Heart left ventricle (tissue), 16 donors: ENCODE data around the gene HMG20A. TPM values are rescaled to one million over a fixed set of nuclear protein-coding genes. Genes with fewer than 3 reads are reported as not detected.
A peak's percentile ranks its signal among the peaks of the same experiment; 100 is the strongest.

Experiments used
- ATAC-seq, 4 donors: fragments of 200-7000 bp; cut with Tn5 transposase; one replicate each; pipeline ENCODE4 v1.9.1; 2020 to 2022; ENCODE audit warnings: moderate library complexity in 4 of 4, mild to moderate bottlenecking in 3 of 4, moderate number of reproducible peaks in 1 of 4
- DNase-seq, 5 donors: peaks; one replicate each; pipeline ENCODE4 v3.0.0-alpha.2; 2020
- H3K27ac ChIP-seq, 12 donors: fragments of 200-600 bp; sonication (generic) in 4 of 12; one replicate each; pipeline versions ENCODE4 v1.5.0 to v1.8.0; 2016 to 2022; ENCODE audit warnings: mild to moderate bottlenecking in 2 of 12
- H3K27me3 ChIP-seq, 9 donors: fragments of 200-600 bp; sonication (generic) in 2 of 9; one replicate each; pipeline versions ENCODE4 v1.5.1 to v1.8.0; 2016 to 2022; ENCODE audit warnings: mild to moderate bottlenecking in 3 of 9
- H3K36me3 ChIP-seq, 9 donors: fragments of 200-600 bp; sonication (generic) in 2 of 9; one replicate each; pipeline versions ENCODE4 v1.5.0 to v1.8.0; 2018 to 2022; ENCODE audit warnings: mild to moderate bottlenecking in 2 of 9
- H3K4me1 ChIP-seq, 12 donors: fragments of 200-600 bp; sonication (generic) in 4 of 12; one replicate each; pipeline versions ENCODE4 v1.5.0 to v1.8.0; 2016 to 2022; ENCODE audit warnings: mild to moderate bottlenecking in 3 of 12
- H3K4me3 ChIP-seq, 12 donors: fragments of 200-600 bp; sonication (generic) in 4 of 12; one replicate each; pipeline versions ENCODE4 v1.5.0 to v1.8.0; 2017 to 2022; ENCODE audit warnings: mild to moderate bottlenecking in 9 of 12, moderate library complexity in 4 of 12
- H3K9me3 ChIP-seq, 12 donors: fragments of 200-600 bp; sonication (generic) in 4 of 12; one replicate each; pipeline versions ENCODE4 v1.5.0 to v1.8.0; 2016 to 2022; ENCODE audit warnings: mild to moderate bottlenecking in 1 of 12
- CTCF ChIP-seq, 12 donors: fragments of 200-600 bp; sonication (generic) in 4 of 12; IDR thresholded peaks; one replicate each; pipeline versions ENCODE4 v1.5.0 to v1.8.0; 2018 to 2022; ENCODE audit warnings: antibody characterized with exemption in 12 of 12, mild to moderate bottlenecking in 5 of 12
- POLR2A ChIP-seq, 2 donors: fragments of 450-650 bp; IDR thresholded peaks; one replicate each; pipeline ENCODE4 v1.6.1; 2017; ENCODE audit warnings: antibody characterized with exemption in 2 of 2, mild to moderate bottlenecking in 2 of 2, moderate library complexity in 2 of 2
- WGBS, 4 donors: extraction: QIAGEN DNeasy Blood & Tissue Kit in 2 of 4; methylation state at CpG; one replicate each; pipeline versions ENCODE4 v1.1.5 to v1.1.7; 2013 to 2018; 5-methylcytosine and 5-hydroxymethylcytosine counted together
- intact Hi-C, 10 donors: fragments of 100-400 bp; cut with DNase I; formaldehyde crosslinking; loops; one replicate each; pipeline versions ENCODE4 v1.11.1 to v1.14.2; 2022
- polyA plus RNA-seq, 2 donors: library from polyadenylated mRNA; stranded (reverse); fragments of 200-250 nt; gene quantifications; one replicate each; pipeline ENCODE4 v1.2.3, GENCODE V29; 2013
- total RNA-seq, 9 donors: library from RNA; depleted of rRNA in 2 of 9; stranded (reverse); fragments of >200 nt in 2 of 9; fragmentation: NEBNext Ultra II Directional in 3 of 9; extraction: Animal tissue kit (Norgen Biotek cat#: 25700) in 3 of 9; gene quantifications; one replicate each; pipeline versions ENCODE4 v1.1.0 to v1.2.4, GENCODE V29; 2016 to 2023
- donor health status: ischemic (EF 13 %, LVEDD 7.1; RV severe dilation, severe dysfunction).
- donor health status: healthy with polysubstance abuse.
- donor health status: DM: no; HTN: yes; CAD: no.
- donor health status: DM: no; HTN: no; CAD: no.
- donor health status: ischemic (EF 25% LVEDD 6.9; RV normal size, moderate dysfunction).
- donor health status: ischemic (EF 25% LVEDD 5.7; RV mildly dilated, moderate dysfunction).
- donor health status: healthy.
- donor health status: DM: yes; HTN: yes; CAD: no.
- donor health status: ischemic (EF 35%, LVEDD 5.7; RV mildly dilated, moderate dysfunction).
- donor health status: nonischemic (EF 11% LVEDD 7.7; RV severe dilation, severe dysfunction).
- donor health status: DM: yes; HTN: yes; CAD: no.
- donor health status: PGD.
- donor health status: ischemic (EF 29% LVEDD 5.4; RV normal size, mild dysfunction).
- donor health status: nonischemic (EF 23%, LVEDD 6.1; RV moderate dilation, normal function).

Gene HMG20A
- total and polyA plus RNA-seq, 11 donors, result 14.8 to 54.1 (median 32.0) TPM

GRCh38 chr15:77533578-77534430 lies 113.1 kb downstream of the HMG20A start:
- no peaks in the 10 kb centered on the region for H3K9me3 ChIP-seq
- H3K27ac ChIP-seq, result no peak overlapping the region
- no peak overlapping the region for H3K4me3 ChIP-seq
- no peak for TF ChIP-seq CTCF (IDR thresholded peaks at IDR 0.05)
- TF ChIP-seq POLR2A (IDR thresholded peaks at IDR 0.05), result no peak
- no peaks in the 10 kb centered on the region for H3K27me3 ChIP-seq
- WGBS, 4 donors, result 66 to 73% (median 69%) methylated on average over 13 of the region's 13 CpGs
- ATAC-seq, result no peak
- DNase-seq, result peak in 2 of 5 donors; percentile 20 to 28
- peaks cover 0 to 25% (median 18%) of the 10 kb centered on the region in 12 donors for H3K4me1 ChIP-seq
- no peaks in the 10 kb centered on the region for H3K36me3 ChIP-seq
- intact Hi-C loops, result loop anchor here in 1 of 10 donors (1.0 kb wide), 1 partner anchor 18 kb away; no protein-coding TSS in a partner anchor

Other genes starting within 250 kb of the HMG20A start
- gene PEAK1, start 784 bp upstream of the HMG20A start, total RNA-seq, result 100 to 1,000 TPM in 5 of 9 donors, 10 to 100 TPM in 4; 52.8 to 139 (median 104) TPM
- gene PEAK1, start 784 bp upstream of the HMG20A start, polyA plus RNA-seq, result 10 to 100 TPM; 12.8 to 29.1 TPM
- 1 to 10 TPM in 7 of 9 donors, under 1 TPM in 2; 0.49 to 4.0 (median 1.7) TPM for gene LINGO1, start 212.0 kb downstream of the HMG20A start, total RNA-seq
- gene LINGO1, start 212.0 kb downstream of the HMG20A start, polyA plus RNA-seq, result 1 to 10 TPM; 1.3 to 2.8 TPM